ENCODE results near the gene CD99L2. TPM values are rescaled to one million over a fixed set of nuclear protein-coding genes. Genes with fewer than 3 reads are reported as not detected.

CD99L2 gene
- total RNA-seq, 2 donors from 2014 or later: 11.3 to 18.7 TPM

GRCh38 chrX:150897421-150898320 is 797 bp downstream of the CD99L2 start:
- peak; percentile 74 for DNase-seq

GRCh38 chrX:150896632-150897031 is 1.8 kb downstream of the CD99L2 start:
- no peak for DNase-seq
- peaks cover 17% of the 10 kb centered on the region for H3K4me1 Mint-ChIP-seq
- no peaks in the 10 kb centered on the region for H3K27me3 Mint-ChIP-seq (ENCODE audit: insufficient read depth)
- no peak overlapping the region for H3K27ac Mint-ChIP-seq
- H3K9me3 Mint-ChIP-seq: peaks cover 2% of the 10 kb centered on the region
- Histone ChIP-seq H3K9me3 (ENCODE audit: control insufficient read depth, low read length) (no peaks in the 10 kb centered on the region), H3K27ac (ENCODE audit: low read depth, low read length) (no peak overlapping the region), H3K36me3 (ENCODE audit: control insufficient read depth, insufficient read depth, low read length) (no peaks in the 10 kb centered on the region), H3K4me1 (ENCODE audit: control insufficient read depth, insufficient read depth, low read length) (no peaks in the 10 kb centered on the region), H3K27me3 (ENCODE audit: control insufficient read depth, insufficient read depth, low read length, poor library complexity, severe bottlenecking) (no peaks in the 10 kb centered on the region), H3K4me3 (ENCODE audit: low read length) (no peak overlapping the region), H3K9ac (ENCODE audit: extremely low read depth, low read length, poor library complexity, severe bottlenecking) (no peak overlapping the region)
- no peak for TF ChIP-seq CTCF (conservative IDR thresholded peaks at IDR 0.05)
- no peak overlapping the region for H3K4me3 Mint-ChIP-seq
- H3K36me3 Mint-ChIP-seq (ENCODE audit: low read depth): peaks cover 6% of the 10 kb centered on the region
- 93 to 96% methylated on average over 5 to 6 of the region's 6 CpGs for WGBS, 2 experiments (ENCODE audit: insufficient coverage in 1 of 2, insufficient read length in 1 of 2)

More at GRCh38 chrX:150897421-150898320, 797 bp downstream of the CD99L2 start:
- Mint-ChIP-seq H3K4me1 (peaks cover 24% of the 10 kb centered on the region), H3K36me3 (ENCODE audit: low read depth) (peaks cover 4% of the 10 kb centered on the region), H3K9me3 (peaks cover 2% of the 10 kb centered on the region), H3K27ac (peak overlapping the region; percentile 58), H3K4me3 (peak overlapping the region; percentile 76), H3K27me3 (ENCODE audit: insufficient read depth) (no peaks in the 10 kb centered on the region)
- no peaks in the 10 kb centered on the region for H3K9me3 ChIP-seq (ENCODE audit: control insufficient read depth, low read length)
- peak overlapping the region; percentile 44 for H3K27ac ChIP-seq (ENCODE audit: low read depth, low read length)
- peak overlapping the region; percentile 64 for H3K9ac ChIP-seq (ENCODE audit: extremely low read depth, low read length, poor library complexity, severe bottlenecking)
- H3K36me3 ChIP-seq (ENCODE audit: control insufficient read depth, insufficient read depth, low read length): no peaks in the 10 kb centered on the region
- TF ChIP-seq CTCF (conservative IDR thresholded peaks at IDR 0.05): no peak
- H3K4me1 ChIP-seq (ENCODE audit: control insufficient read depth, insufficient read depth, low read length): peaks cover 5% of the 10 kb centered on the region
- peak overlapping the region; percentile 82 for H3K4me3 ChIP-seq (ENCODE audit: low read length)
- no peaks in the 10 kb centered on the region for H3K27me3 ChIP-seq (ENCODE audit: control insufficient read depth, insufficient read depth, low read length, poor library complexity, severe bottlenecking)
- WGBS, 2 experiments (ENCODE audit: insufficient coverage in 1 of 2, insufficient read length in 1 of 2): 0 to 1% methylated on average over 2 to 20 of the region's 22 CpGs

GRCh38 chrX:150893936-150894335 is 4.5 kb downstream of the CD99L2 start:
- TF ChIP-seq CTCF (conservative IDR thresholded peaks at IDR 0.05): no peak
- Mint-ChIP-seq H3K27ac (no peak overlapping the region), H3K4me3 (no peak overlapping the region), H3K27me3 (ENCODE audit: insufficient read depth) (no peaks in the 10 kb centered on the region), H3K36me3 (ENCODE audit: low read depth) (peaks cover 6% of the 10 kb centered on the region), H3K4me1 (peaks cover 4% of the 10 kb centered on the region), H3K9me3 (peaks cover 2% of the 10 kb centered on the region)
- no peaks in the 10 kb centered on the region for H3K9me3 ChIP-seq (ENCODE audit: control insufficient read depth, low read length)
- WGBS, 2 experiments (ENCODE audit: insufficient coverage in 1 of 2, insufficient read length in 1 of 2): 93% methylated on average over 5 of the region's 5 CpGs; no CpG with 5 or more reads in 1 of the 2 experiments
- DNase-seq: no peak
- H3K27ac ChIP-seq (ENCODE audit: low read depth, low read length): no peak overlapping the region
- H3K4me3 ChIP-seq (ENCODE audit: low read length): no peak overlapping the region
- no peaks in the 10 kb centered on the region for H3K27me3 ChIP-seq (ENCODE audit: control insufficient read depth, insufficient read depth, low read length, poor library complexity, severe bottlenecking)
- no peaks in the 10 kb centered on the region for H3K4me1 ChIP-seq (ENCODE audit: control insufficient read depth, insufficient read depth, low read length)
- no peak overlapping the region for H3K9ac ChIP-seq (ENCODE audit: extremely low read depth, low read length, poor library complexity, severe bottlenecking)
- no peaks in the 10 kb centered on the region for H3K36me3 ChIP-seq (ENCODE audit: control insufficient read depth, insufficient read depth, low read length)

Measured in endodermal cell (in vitro differentiated cells).